OCI-LY3 (cell line): ENCODE results near the gene LCE1D.

ENCODE experiments used
- H2AFZ ChIP-seq: fragments of 200-600, 300-600 bp; shearing (Covaris generic); 2 replicates; pipeline ENCODE4 v1.6.0; 2014; ENCODE audit warnings: antibody characterized with exemption, low read depth, low read length
- H3K27ac ChIP-seq: fragments of 200-600, 300-600 bp; sonication (generic); 2 replicates; pipeline ENCODE4 v1.5.1; 2014; ENCODE audit warnings: mild to moderate bottlenecking, low read length, moderate library complexity, mixed read lengths
- H3K27me3 ChIP-seq: fragments of 200-600, 300-600 bp; sonication (generic); 2 replicates; pipeline ENCODE4 v1.6.1; 2014; ENCODE audit warnings: low read depth, low read length, mixed read lengths
- H3K36me3 ChIP-seq: fragments of 200-600, 300-600 bp; sonication (generic); replicated peaks from 2 replicates; pipeline ENCODE3; 2014; ENCODE audit warnings: low read depth, low read length, mixed read lengths
- H3K4me1 ChIP-seq: fragments of 300-600, 200-600 bp; sonication (generic); 2 replicates; pipeline ENCODE4 v1.6.1; 2014; ENCODE audit warnings: low read length, mixed read lengths
- H3K4me2 ChIP-seq: fragments of 200-600, 300-600 bp; sonication (generic); 2 replicates; pipeline ENCODE4 v1.6.1; 2014; ENCODE audit warnings: low read length, mixed read lengths
- H3K4me3 ChIP-seq: fragments of 300-600, 200-600 bp; sonication (generic); 2 replicates; pipeline ENCODE4 v1.5.1; 2014; ENCODE audit warnings: antibody characterized with exemption, mild to moderate bottlenecking, low read length, moderate library complexity
- H3K79me2 ChIP-seq: fragments of 300-600, 200-600 bp; shearing (Covaris generic); 2 replicates; pipeline ENCODE4 v1.6.1; 2014; ENCODE audit warnings: mild to moderate bottlenecking, low read length, mixed read lengths
- H3K9ac ChIP-seq: fragments of 300-600, 200-600 bp; shearing (Covaris generic); 2 replicates; pipeline ENCODE4 v1.6.0; 2014; ENCODE audit warnings: mild to moderate bottlenecking, low read length, moderate library complexity
- H3K9me3 ChIP-seq: fragments of 200-600, 300-600 bp; shearing (Covaris generic); 2 replicates; pipeline ENCODE4 v1.6.1; 2014; ENCODE audit warnings: low read length, mixed read lengths; ENCODE audit not compliant: insufficient read depth
- H4K20me1 ChIP-seq: fragments of 200-600, 300-600 bp; sonication (generic); 2 replicates; pipeline ENCODE4 v1.6.1; 2016; ENCODE audit warnings: low read length, mixed read lengths; ENCODE audit not compliant: insufficient read depth
- CTCF ChIP-seq: fragments of 200-600, 300-600 bp; sonication (generic); IDR thresholded peaks from 2 replicates; pipeline ENCODE4 v1.5.1; 2014; ENCODE audit warnings: antibody characterized with exemption, low read length, low read depth
- EZH2phosphoT487 ChIP-seq: fragments of 200-600 bp; shearing (Covaris generic); IDR thresholded peaks from 2 replicates; pipeline ENCODE4 v1.6.1; 2018; ENCODE audit warnings: antibody characterized with exemption, mixed run types, low read depth

The LCE1D gene

GRCh38 chr1:152827173-152827572, 30.7 kb downstream of the LCE1D start, which contains the start of gene LCE1A:
TSS of gene LCE1A (plus strand) at chr1:152827473. CDS start at chr1:152827473, 0 bp downstream.
- H3K4me2 ChIP-seq, result no peak within 1 kb of the TSS
- no peak for TF ChIP-seq EZH2phosphoT487
- no peak for TF ChIP-seq CTCF
- H3K4me1 ChIP-seq, result no peaks in the 10 kb centered on the region
- peaks cover 55% of the 10 kb centered on the region for H3K27me3 ChIP-seq
- H3K79me2 ChIP-seq, result no peaks in the 10 kb centered on the region
- no peaks in the 10 kb centered on the region for H3K36me3 ChIP-seq
- no peak within 1 kb of the TSS for H3K4me3 ChIP-seq
- H4K20me1 ChIP-seq, result no peaks in the 10 kb centered on the region
- H2AFZ ChIP-seq, result no peak within 1 kb of the TSS
- no peak within 1 kb of the TSS for H3K27ac ChIP-seq
- H3K9ac ChIP-seq, result no peak within 1 kb of the TSS
- H3K9me3 ChIP-seq, result no peaks in the 10 kb centered on the region

DNA sequence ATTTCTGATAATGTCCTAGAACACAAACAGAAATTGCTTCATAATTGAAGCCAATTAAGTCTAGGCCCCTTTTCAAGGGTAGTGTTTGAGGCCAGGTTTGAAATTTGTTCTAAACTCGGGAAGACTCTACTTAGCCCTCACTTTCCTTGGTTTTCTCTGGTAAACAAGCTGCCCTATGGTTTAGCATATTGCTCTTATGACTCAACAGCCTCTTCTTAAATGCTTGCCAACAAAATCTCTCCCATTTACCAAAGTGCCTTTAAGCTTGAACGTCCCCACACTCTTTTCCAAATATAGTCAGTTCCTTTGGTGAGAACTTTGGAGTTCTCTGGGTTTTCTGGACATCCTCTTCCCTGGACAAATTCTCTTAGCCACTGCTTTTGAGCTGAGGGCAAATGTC, 40.3 kb downstream of the LCE1D start:
- TF ChIP-seq CTCF (no peak), EZH2phosphoT487 (no peak)
- Histone ChIP-seq H3K27me3 (peaks cover 15% of the 10 kb centered on the region), H3K27ac (no peak overlapping the region), H3K9me3 (no peaks in the 10 kb centered on the region), H3K36me3 (no peaks in the 10 kb centered on the region), H3K79me2 (no peaks in the 10 kb centered on the region), H3K4me2 (no peak overlapping the region), H3K4me3 (no peak overlapping the region), H4K20me1 (no peaks in the 10 kb centered on the region), H3K4me1 (no peaks in the 10 kb centered on the region), H3K9ac (no peak overlapping the region), H2AFZ (no peak overlapping the region)

- Histone ChIP-seq H3K4me3 (no peak within 1 kb of the TSS), H3K27ac (no peak within 1 kb of the TSS), H3K9me3 (no peaks in the 10 kb centered on the region), H4K20me1 (no peaks in the 10 kb centered on the region), H3K36me3 (no peaks in the 10 kb centered on the region), H3K9ac (no peak within 1 kb of the TSS), H3K79me2 (no peaks in the 10 kb centered on the region), H3K4me2 (no peak within 1 kb of the TSS), H2AFZ (no peak within 1 kb of the TSS), H3K27me3 (peaks cover 29% of the 10 kb centered on the region), H3K4me1 (no peaks in the 10 kb centered on the region)
- TF ChIP-seq EZH2phosphoT487 (no peak), CTCF (no peak)
These were observed 46.0 kb downstream of the LCE1D start, which contains the start of gene LCE6A for GRCh38 chr1:152842556-152842955. TSS of gene LCE6A (plus strand) at chr1:152842856. CDS start at chr1:152843521, 665 bp downstream.
